ENCODE results near the gene CNGA1.
"Not testable (repeated sequence)": the region's sequence is repeated elsewhere in the genome, so short reads cannot be mapped to it uniquely, and the experiment has no call there.

The CNGA1 gene

GRCh38 chr4:48028696-48029095 lies 12.2 kb upstream of the CNGA1 start:
- no peak for DNase-seq

DNA sequence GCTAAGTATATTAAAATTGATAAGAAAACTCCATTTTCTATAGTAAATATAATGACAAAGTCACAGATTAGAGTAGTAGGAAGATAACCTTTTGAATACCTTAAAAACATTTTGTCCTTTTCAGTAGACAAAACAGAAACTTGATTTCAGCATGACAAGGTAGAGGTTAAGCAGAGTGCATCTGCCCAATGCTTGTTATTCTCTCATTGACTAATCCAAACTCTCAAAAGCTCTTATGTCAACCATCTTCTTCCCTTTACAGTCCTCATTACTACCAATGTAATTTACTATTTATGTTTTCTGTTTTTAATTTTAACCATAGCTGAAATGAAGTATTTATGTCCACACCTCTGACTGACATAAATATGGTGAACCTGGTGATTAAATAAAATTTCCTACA lies 11.2 kb upstream of the CNGA1 start:
- DNase-seq, result no peak

DNA sequence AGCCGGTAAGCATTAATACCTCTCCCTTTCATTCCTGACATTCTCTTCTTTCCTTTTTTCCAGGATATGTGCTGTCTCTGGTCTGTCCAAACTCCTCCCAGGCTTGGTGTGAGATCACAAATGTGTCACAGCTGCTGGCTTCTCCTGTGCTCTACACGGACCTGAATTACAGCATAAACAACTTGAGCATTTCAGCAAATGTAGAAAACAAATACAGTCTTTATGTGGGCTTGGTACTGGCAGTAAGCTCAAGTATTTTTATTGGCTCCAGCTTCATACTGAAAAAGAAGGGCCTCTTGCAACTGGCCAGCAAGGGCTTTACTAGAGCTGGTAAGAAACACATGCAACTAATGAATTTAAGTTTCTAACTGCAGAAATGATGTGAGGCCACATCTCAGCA lies 8.5 kb upstream of the CNGA1 start:
- DNase-seq, result no peak

GRCh38 chr4:48024522-48024921 lies 8.0 kb upstream of the CNGA1 start:
- DNase-seq, result no peak

DNA sequence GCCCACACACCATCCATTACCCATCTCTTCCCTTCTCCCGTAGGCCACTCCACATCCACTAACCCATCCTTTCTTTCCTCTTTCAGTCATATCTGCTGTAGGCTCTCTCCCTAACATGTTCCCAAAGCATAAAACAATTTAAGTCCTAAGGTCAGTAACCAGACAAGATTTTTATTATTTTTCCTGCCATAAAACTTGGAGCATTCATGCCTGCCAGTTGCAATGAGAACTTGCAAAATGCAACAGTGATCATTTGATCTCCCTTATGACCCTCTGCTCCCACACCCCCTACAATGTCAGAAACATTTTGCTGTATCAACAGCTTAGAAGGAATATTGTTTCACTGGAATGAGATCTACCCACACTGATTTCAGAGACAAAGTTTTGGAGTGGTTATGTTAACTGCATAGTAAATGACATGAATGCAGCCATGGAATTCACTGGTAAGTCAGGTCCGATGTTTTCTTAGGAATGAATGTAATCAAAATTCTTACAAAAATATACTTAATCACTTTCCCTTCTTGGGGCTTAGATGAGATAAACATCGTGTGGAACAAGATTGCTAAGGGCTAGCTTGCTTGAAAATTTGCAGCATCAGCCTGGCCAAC lies 5.8 kb upstream of the CNGA1 start:
- no peak for DNase-seq

DNA sequence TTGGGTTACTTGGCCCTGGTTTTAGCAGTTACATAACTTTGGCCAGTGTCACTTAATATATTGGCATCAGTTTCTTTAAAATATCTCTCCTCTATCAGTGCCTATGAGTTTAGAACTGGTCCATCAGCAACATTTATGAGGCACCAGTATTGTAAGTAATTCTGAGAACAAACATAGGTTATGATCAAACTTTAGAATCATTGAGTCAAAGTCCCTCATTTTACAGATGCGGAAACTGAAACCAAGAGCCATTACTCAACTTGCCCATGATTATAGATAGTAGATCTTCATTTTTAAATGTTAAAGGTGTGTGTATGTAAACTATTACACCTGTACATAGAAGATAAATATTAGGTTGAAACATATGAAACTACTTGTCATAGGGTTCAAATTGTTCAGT lies 4.6 kb upstream of the CNGA1 start:
- no peak for DNase-seq

DNA sequence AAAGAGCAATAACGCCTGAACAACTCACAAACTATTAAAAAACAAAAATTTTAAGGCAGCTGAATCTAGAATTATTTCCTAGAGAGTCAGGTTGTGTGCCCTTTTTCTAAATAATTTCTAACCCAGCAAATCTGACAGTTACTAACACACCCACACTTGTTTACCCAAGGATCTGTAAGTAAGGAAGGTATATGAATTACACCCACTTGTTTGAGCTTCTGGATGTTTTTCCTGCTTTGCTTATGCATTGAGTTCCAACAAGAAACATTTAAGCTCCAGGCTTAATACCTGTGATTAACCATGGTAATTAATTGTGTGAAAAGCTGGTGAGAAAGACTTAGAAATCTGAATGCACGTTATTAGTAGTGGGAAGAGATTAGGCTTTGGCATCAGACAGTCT lies 1.6 kb upstream of the CNGA1 start:
- DNase-seq, result no peak

GRCh38 chr4:48017108-48017571 lies 659 bp upstream of the CNGA1 start:
- no peak for DNase-seq

DNA sequence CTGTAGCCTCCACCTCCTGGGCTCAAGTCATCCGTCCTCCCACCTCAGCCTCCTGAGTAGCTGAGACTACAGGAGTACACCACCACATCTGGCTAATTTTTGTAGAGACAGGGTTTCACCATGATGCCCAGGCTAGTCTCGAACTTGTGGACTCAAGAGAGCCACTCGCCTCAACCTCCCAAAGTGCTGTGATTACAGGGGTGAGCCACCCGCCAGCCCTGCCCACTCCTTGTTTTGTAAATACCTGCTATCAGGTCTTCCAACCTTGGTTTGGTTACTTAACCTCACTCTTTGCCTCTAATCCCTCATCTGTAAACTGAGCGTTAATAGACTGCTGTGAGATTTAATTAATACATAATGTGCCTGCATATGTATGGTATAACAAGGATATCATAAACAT lies 803 bp downstream of the CNGA1 start:
- DNase-seq, result no peak

DNA sequence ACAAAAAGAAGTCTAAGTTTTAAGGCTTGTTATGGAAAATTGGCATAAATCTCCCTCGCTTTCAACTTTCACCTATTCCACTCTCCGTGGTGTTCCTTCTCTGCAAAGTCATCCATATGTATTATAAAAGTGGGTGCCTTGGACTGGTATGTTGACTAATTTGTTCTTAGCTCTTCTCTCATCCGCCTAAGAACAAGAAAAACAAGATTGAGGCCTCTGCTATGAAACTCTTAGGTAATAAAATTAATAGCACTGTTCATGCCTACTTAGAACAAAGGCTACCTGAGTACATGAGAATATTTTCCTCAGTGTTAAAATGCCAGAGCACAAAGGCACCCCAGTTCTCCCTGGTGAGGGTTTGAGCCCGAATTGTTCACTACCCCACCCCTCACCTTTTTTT lies 1.3 kb downstream of the CNGA1 start:
- no peak for DNase-seq

- no peak for DNase-seq
These were observed 3.7 kb downstream of the CNGA1 start for GRCh38 chr4:48012824-48013223.

DNA sequence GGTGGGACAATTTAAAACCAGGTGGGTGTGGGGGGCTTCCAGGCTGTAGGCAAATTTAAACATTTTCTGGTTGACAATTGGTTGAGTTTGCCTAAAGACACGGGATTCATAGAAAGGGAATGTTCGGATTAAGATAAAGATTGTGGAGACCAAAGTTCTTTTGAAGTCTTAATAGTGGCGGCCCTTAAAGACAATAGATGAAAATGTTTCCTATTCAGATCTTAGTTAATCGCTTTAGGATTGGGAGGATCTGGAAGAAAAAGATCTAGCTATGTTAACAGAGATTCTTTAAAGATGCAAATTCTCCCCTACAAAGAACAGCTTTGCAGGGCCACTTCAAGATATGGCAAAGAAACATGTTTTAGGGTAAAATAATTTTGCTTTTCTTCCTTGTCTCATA lies 4.8 kb downstream of the CNGA1 start:
- DNase-seq, result no peak

DNA sequence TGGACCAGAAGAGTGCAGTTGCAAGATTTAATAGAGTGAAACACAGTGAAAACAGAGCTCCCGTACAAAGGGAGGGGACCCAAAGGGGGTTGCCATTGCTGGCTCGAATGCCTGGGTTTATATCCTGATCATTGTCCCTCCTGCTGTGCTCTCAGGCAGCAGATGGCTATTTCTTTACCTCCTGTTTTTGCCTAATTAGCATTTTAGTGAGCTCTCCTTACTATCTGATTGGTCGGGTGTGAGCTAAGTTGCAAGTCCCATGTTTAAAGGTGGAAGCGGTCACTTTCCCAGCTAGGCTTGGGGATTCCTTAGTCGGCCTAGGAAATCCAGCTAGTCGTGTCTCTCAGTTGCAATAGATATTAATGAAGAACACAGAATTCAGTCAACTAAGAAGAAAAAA lies 5.6 kb downstream of the CNGA1 start:
- not testable (repeated sequence) for DNase-seq

DNA sequence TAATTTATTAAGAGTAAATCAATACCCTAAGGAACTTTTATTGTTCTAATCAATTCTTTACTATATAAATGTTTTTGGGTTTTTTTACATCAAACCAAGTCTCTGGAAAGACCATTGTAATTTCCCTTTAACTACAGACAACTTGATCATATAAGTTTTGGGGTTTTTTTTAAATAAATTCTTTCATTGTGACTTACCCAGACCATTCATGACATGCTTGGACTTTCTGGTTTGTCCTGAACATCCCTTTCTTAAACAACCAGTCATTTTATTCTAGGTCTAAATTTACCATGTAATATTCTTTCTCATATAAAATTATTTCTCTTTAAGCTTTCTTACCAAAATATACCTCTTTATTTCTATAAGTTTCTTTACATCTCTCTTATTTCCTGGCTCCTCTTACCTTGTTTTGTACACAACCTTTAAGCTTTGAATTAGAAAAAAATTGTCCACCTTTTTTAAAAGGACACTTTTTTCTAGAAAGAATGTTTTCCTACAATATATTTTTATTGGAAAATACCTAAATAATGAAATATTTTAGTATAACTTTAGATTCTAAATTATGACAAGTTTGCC lies 8.4 kb downstream of the CNGA1 start:
- DNase-seq, result no peak

DNA sequence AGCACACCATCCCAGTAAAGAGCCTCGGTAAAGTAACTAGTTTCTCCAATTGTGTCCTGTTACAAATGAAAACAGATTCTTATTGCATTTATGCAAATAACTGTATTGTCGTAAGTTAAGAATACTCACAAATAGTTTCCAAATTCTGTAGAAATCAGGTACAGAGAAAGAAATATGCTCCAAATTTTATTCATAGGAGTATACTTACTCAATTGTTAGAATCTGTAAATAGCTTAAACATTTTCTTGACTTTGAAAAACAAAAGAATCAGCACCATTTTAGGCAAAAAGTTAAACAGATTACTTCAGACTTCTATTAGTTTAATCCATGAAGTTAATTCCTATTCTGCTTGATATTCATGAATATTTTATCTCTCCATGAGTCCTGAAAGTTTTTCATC lies 10.7 kb downstream of the CNGA1 start:
- no peak for DNase-seq

DNA sequence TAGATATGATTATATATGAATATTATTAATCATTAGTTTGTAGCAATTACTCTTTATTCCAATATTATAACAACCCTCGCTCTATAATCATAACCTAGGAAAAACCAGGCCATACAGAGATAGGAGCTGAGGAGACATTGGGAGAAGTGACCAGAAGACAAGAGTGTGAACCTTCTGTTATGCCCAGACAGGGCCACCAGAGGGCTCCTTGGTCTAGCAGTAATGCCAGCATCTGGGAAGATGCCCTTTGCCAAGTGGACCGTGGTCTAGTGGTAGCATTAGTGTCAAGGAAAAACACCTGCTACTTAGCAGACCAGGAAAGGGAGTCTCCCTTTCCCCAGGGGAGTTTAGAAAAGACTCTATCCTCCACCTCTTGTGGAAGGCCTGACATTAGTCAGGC lies 12.9 kb downstream of the CNGA1 start:
- DNase-seq, result not testable (repeated sequence)

- DNase-seq, result no peak
These were observed 14.2 kb downstream of the CNGA1 start for GRCh38 chr4:48002267-48002666.

- no peak for DNase-seq
These were observed 20.5 kb downstream of the CNGA1 start for GRCh38 chr4:47996021-47996420.

DNA sequence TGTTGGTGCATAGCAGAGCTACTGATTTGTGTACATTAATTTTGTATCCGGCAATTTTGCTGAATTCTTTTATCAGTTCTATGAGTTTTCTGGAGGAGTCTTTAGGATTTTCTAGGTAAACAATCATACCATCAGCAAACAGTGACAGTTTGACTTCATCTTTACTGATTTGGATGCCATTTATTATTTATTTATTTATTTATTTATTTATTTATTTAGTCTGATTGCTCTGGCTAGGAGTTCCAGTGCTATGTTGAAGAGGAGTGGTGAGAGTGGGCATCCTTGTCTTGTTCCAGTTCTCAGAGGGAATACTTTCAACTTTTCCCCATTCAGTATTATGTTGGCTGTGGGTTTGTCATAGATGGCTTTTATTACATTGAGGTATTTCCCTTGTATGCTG lies 24.0 kb downstream of the CNGA1 start:
- not testable (repeated sequence) for DNase-seq

GRCh38 chr4:47990145-47990544 lies 26.3 kb downstream of the CNGA1 start:
- no peak for DNase-seq

- DNase-seq, result no peak
These were observed 41.9 kb downstream of the CNGA1 start for GRCh38 chr4:47974566-47974965.

DNA sequence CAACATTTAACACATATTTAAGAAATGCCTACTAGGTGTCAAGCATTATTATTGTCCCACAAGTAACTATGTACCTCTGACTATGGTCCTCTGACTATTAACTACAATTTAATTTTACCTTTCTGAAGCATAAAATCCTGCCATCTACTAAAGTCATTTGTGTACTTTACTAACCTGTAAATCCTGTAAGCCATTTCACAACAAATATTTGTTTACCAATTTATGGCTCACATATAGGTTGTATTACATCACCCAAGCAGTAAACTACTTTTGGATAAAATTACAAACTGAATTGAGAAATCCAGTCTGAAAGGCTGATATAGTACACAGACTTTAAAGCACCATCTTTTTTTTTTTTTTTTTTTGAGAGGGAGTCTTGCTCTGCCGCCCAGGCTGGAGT lies 43.8 kb downstream of the CNGA1 start:
- DNase-seq, result no peak

DNA sequence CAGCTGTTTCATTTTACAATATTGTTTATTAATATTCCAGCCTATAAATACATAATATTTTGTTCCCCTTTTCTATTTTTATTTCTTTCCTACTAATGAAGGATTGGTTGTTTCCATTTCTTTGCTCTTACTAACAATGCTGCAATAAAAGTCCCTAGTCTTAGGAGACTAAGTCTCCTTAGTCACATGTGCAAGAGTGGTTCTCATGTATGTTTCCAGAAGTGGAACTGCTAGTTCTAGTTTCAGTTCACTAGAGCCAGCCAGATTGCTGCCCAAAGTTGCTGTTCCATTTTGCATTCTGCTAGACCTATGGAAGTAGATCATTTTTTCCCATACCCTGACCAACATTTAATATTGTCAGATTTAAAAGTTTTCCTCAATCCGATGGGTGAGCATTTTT lies 44.3 kb downstream of the CNGA1 start:
- no peak for DNase-seq

DNA sequence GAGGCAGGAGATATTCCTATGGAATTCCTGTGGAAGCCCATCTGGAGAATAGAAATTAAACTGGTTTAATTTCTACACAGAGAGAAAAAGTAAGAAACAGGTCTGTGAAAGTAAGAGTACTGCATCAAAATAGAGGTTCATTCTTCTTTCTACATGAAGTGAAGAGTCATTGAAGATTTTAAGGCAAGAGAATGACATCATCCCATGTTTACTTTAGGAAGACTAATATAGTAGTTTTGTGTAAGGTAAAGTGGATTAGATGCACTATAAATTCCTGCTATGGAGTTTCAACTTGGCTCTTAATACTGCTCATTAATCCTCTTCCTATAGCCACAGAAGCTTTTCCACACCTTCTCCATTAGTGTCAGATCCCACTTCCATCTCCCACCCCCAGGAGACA lies 47.6 kb downstream of the CNGA1 start:
- DNase-seq, result no peak

DNA sequence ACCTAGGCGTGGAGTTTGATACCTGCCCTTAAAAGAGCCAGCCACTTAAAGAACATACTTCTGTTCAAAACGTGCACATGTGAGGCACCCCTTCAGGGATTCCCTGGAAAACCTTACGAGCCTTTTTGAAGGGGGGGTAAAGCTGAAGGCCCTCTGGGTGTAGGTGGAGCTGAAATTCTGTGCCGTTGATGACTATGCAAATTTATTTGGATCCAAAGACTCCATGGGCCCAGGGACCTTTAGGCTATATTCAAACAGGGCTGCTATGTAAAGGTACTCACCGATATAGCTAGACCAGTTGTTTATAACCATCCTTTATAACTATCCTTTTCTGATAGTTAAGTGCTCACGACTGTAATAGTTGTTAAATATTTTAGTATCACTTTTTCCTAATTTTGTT lies 61.8 kb downstream of the CNGA1 start:
- DNase-seq, result no peak
